Gastroesophageal sphincter (tissue), 3 donors: ENCODE results near the gene RIC1.

Experiments used
- EP300 ChIP-seq: sonication (generic); formaldehyde crosslinking; IDR thresholded peaks from one replicate; pipeline ENCODE4 v1.6.1; 2017; ENCODE audit warnings: antibody characterized with exemption, mild to moderate bottlenecking
- POLR2A ChIP-seq, 2 donors: fragments of 450-650 bp; IDR thresholded peaks; one replicate each; pipeline ENCODE4 v1.6.1; 2017; ENCODE audit warnings: antibody characterized with exemption in 2 of 2, mild to moderate bottlenecking in 2 of 2, moderate library complexity in 1 of 2
- POLR2AphosphoS5 ChIP-seq: sonication (generic); formaldehyde crosslinking; IDR thresholded peaks from one replicate; pipeline ENCODE4 v1.6.1; 2017; ENCODE audit warnings: antibody characterized with exemption
- TF ChIP-seq, protein P1 (sequence below), 4 experiments: fragments of 200-600 bp in 2 of 4; fragments of 450-650 bp in 2 of 4; sonication (generic) in 1 of 4; IDR thresholded peaks; one replicate each; pipeline ENCODE4 v1.5.1; 2017 to 2019; ENCODE audit warnings: antibody characterized with exemption in 4 of 4, mild to moderate bottlenecking in 2 of 4, moderate library complexity in 2 of 4

DNA sequence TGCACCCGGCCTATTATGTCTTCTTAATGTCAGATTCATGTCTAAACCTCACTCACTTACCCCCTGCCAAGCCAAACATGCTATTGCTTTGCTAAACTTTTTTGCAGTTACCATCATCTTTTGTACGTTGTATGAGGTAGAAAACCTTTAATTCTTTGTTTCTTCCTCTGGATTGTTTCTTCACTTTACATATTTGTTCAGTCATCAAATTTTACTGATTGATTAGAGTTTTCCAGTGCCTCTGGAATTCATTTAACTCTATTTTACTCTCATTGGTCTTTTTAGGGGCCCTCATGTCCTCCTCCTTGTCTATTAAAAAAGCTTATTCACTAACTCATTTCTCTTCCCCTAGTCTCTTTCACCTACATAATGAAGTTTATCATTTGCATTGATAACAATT lies 67.0 kb downstream of the RIC1 start:
- TF ChIP-seq, protein P1, sequence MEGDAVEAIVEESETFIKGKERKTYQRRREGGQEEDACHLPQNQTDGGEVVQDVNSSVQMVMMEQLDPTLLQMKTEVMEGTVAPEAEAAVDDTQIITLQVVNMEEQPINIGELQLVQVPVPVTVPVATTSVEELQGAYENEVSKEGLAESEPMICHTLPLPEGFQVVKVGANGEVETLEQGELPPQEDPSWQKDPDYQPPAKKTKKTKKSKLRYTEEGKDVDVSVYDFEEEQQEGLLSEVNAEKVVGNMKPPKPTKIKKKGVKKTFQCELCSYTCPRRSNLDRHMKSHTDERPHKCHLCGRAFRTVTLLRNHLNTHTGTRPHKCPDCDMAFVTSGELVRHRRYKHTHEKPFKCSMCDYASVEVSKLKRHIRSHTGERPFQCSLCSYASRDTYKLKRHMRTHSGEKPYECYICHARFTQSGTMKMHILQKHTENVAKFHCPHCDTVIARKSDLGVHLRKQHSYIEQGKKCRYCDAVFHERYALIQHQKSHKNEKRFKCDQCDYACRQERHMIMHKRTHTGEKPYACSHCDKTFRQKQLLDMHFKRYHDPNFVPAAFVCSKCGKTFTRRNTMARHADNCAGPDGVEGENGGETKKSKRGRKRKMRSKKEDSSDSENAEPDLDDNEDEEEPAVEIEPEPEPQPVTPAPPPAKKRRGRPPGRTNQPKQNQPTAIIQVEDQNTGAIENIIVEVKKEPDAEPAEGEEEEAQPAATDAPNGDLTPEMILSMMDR (IDR thresholded peaks at IDR 0.05): no peak
- TF ChIP-seq POLR2AphosphoS5 (no peak), EP300 (no peak), POLR2A (IDR thresholded peaks at IDR 0.05) (no peak)
